PFSK-1 (cell line): ENCODE measurements around the gene KHDC1.

Source experiments
- FOXP2 ChIP-seq: optimal IDR thresholded peaks from 2 replicates; pipeline ENCODE3; 2011; ENCODE audit warnings: borderline replicate concordance, control low read depth, inconsistent platforms; ENCODE audit not compliant: insufficient read depth; ENCODE audit errors: extremely low read length, extremely low read depth
- POLR2AphosphoS5 ChIP-seq: IDR thresholded peaks from 2 replicates; pipeline ENCODE4 v1.6.1; 2012; ENCODE audit warnings: low read depth, mild to moderate bottlenecking, control low read depth, low read length, moderate library complexity
- SIN3A ChIP-seq: IDR thresholded peaks from 2 replicates; pipeline ENCODE4 v1.6.1; 2012; ENCODE audit warnings: mild to moderate bottlenecking, low read length, moderate library complexity, borderline replicate concordance; ENCODE audit not compliant: insufficient read depth
- TAF1 ChIP-seq: IDR thresholded peaks from 2 replicates; pipeline ENCODE4 v1.6.1; 2012; ENCODE audit warnings: low read length, control low read depth, borderline replicate concordance; ENCODE audit not compliant: insufficient read depth
- TF ChIP-seq, protein P1 (sequence below), 2 experiments: IDR thresholded peaks; 2 replicates each; pipeline versions ENCODE4 v1.6.1 to v1.8.0; 2011 to 2012; ENCODE audit warnings: low read depth in 2 of 2, low read length in 2 of 2, control low read depth in 1 of 2, inconsistent platforms in 1 of 2, mild to moderate bottlenecking in 1 of 2, moderate library complexity in 1 of 2; ENCODE audit not compliant: insufficient read depth in 1 of 2

Gene KHDC1

DNA sequence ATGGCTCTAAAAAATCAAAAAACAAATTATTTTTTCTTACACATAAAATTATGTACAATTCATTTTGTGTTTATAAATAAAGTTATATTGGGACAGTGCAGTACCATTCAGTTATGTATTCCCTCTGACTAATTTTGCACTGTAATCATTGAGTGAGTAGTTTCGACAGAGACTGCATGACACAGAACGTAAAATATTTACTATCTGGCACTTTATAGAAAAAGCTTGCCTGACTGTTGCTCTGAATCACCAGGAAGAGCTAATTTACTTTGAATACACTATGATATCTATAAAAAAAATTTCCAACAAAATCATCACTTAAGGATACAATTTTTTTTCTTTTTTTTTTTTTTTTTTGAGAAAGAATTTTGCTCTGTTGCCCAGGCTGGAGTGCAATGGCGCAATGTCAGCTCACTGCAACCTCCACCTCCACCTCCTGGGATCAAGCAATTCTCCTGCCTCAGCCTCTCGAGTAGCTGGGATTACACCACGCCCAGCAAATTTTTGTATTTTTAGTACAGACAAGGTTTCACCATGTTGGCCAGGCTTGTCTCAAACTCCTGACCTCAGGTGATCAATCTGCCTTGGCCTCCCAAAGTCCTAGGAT lies 26.7 kb downstream of the KHDC1 start:
- TF ChIP-seq, protein P1, sequence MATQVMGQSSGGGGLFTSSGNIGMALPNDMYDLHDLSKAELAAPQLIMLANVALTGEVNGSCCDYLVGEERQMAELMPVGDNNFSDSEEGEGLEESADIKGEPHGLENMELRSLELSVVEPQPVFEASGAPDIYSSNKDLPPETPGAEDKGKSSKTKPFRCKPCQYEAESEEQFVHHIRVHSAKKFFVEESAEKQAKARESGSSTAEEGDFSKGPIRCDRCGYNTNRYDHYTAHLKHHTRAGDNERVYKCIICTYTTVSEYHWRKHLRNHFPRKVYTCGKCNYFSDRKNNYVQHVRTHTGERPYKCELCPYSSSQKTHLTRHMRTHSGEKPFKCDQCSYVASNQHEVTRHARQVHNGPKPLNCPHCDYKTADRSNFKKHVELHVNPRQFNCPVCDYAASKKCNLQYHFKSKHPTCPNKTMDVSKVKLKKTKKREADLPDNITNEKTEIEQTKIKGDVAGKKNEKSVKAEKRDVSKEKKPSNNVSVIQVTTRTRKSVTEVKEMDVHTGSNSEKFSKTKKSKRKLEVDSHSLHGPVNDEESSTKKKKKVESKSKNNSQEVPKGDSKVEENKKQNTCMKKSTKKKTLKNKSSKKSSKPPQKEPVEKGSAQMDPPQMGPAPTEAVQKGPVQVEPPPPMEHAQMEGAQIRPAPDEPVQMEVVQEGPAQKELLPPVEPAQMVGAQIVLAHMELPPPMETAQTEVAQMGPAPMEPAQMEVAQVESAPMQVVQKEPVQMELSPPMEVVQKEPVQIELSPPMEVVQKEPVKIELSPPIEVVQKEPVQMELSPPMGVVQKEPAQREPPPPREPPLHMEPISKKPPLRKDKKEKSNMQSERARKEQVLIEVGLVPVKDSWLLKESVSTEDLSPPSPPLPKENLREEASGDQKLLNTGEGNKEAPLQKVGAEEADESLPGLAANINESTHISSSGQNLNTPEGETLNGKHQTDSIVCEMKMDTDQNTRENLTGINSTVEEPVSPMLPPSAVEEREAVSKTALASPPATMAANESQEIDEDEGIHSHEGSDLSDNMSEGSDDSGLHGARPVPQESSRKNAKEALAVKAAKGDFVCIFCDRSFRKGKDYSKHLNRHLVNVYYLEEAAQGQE (IDR thresholded peaks at IDR 0.05; ENCODE audit: insufficient read depth in 1 of 2, low read depth in 2 of 2, low read length in 2 of 2): no peak
- TF ChIP-seq POLR2AphosphoS5 (no peak), TAF1 (no peak), SIN3A (no peak), FOXP2 (no peak)

DNA sequence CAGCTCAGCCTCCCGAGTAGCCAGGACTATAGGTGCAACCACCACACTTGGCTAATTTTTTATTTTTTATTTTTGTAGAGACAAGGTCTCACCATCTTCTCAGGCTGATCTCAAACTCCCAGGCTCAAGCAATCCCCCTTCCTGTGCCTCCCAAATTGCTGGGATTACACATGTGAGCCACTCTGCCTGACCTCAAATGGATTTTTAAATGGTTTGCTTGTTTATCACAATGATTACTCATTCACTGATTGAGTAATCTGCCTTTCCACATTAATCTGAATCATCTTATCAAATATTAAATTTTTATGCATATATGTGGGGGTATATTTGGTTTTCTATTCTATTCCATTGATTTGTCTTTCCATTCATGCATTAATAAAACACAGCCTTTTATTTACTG lies 28.3 kb downstream of the KHDC1 start:
- TF ChIP-seq POLR2AphosphoS5: no peak
- TF ChIP-seq, protein P1 (IDR thresholded peaks at IDR 0.05; ENCODE audit: insufficient read depth in 1 of 2, low read depth in 2 of 2, low read length in 2 of 2): no peak
- no peak for TF ChIP-seq TAF1
- no peak for TF ChIP-seq SIN3A
- no peak for TF ChIP-seq FOXP2

DNA sequence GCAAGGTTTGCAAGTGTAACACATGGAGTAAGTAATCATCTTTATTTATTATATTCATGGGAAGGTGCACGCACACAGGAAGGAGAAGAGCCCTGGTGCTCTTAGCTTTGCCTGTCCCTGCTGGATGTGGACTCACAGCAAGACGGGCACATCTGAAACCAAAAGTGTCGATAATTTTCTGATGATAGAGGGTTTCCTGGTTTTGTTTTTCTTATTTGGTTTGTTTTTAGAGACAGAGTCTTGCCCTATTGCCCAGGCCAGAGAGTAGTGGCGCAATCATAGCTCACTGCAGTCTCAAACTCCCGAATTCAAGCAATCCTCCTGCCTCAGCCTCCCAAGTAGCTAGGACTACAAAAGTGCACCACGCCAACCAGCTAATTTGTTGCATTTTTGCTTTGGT lies 29.9 kb downstream of the KHDC1 start:
- TF ChIP-seq SIN3A (no peak), FOXP2 (no peak), POLR2AphosphoS5 (no peak), TAF1 (no peak)
- TF ChIP-seq, protein P1 (IDR thresholded peaks at IDR 0.05; ENCODE audit: insufficient read depth in 1 of 2, low read depth in 2 of 2, low read length in 2 of 2): no peak

DNA sequence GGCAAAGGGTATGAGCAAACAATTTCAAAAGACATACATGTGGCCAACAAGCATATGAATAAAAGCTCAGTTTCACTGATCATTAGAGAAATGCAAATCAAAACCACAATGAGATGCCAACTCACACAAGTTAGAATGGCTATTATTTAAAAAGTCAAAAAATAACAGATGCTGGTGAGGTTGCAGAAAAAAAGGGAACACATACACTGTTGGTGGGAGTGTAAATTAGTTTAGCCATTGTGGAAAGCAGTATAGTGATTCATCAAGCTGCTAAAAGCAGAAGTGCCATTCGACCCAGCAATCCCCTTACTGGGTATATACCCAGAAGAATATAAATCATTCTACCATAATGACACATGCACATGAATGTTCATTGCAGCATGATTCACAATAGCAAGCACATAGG lies 31.0 kb downstream of the KHDC1 start:
- TF ChIP-seq SIN3A: no peak
- no peak for TF ChIP-seq TAF1
- no peak for TF ChIP-seq FOXP2

DNA sequence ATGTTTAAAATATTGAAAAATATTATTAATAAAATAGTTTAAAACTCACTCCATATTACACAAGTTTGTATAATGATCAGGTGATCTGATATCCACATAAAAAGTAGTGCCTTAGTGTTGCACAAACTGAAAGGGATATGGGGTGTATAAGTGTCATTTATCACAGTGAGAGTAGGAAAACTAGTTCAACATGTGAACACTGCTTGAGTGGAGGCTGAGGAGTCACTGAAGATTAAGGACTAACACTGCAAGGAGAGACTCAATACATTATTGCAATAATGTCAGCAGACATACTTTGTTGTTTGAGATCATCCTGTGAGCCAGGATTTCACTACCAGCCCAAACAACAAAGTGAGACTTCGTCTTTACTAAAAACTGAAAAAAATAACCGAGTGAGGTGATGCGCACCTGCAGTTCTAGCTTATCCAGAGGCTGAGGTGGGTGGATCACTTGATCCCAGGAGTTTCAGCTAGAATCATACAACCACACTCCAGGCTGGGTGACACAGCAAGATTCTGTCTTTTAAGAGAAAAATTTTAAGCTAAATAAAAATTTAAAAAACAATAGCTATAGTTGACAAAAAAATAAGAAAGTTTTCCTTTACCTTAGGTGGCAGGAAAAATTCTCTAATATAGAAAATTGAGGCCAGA lies 35.3 kb downstream of the KHDC1 start:
- TF ChIP-seq FOXP2: no peak
- TF ChIP-seq POLR2AphosphoS5: no peak
- TF ChIP-seq SIN3A: no peak
- no peak for TF ChIP-seq TAF1
- TF ChIP-seq, protein P1 (IDR thresholded peaks at IDR 0.05; ENCODE audit: insufficient read depth in 1 of 2, low read depth in 2 of 2, low read length in 2 of 2): no peak
